Measurements from ENCODE around the gene ENKUR.

DNA sequence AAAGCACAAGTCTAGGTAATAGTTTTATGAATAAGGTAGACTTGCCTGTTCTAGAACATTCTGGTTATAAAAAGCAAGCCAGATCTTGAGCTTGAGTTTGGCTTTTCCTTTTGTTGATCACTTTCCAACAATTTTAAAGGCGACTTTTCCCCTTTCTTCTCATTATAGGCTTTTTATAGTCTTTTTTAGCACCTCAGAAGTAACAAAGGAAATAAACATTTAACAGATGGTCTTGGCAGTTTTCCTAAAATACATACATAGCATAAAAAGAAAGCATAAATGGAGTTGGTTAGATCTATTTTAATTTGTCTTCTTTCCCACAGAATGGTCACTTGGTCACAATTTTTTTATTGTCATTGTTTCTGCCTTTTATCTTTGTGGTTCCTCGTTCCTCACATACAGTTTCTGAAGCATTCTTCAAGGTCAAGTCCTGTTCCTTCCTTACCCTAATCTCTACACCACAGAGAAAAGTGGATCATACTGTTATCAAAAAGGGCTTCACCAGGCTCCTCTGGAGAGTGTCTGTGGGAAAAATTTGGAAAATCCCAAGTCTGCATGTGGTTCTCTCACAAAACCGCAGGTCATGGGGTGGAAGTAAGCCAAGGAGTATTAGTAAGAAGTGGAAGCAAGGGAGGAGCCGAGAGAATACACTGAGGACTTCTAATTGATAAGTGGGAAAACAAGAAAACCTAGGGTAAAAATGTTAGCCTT is 31.8 kb upstream of the ENKUR start:
- no peak for TF ChIP-seq POLR2AphosphoS5 (IDR thresholded peaks at IDR 0.05; ENCODE audit: low read depth, low read length)
- TF ChIP-seq POLR2A (IDR thresholded peaks at IDR 0.05; ENCODE audit: low read depth, low read length): no peak

All from GM12892 (cell line).